Neural cell (in vitro differentiated cells): ENCODE data around the gene SEC31A. TPM values are rescaled to one million over a fixed set of nuclear protein-coding genes. Genes with fewer than 3 reads are reported as not detected.

Source experiments
- H2AFZ ChIP-seq: fragments of 200-600, 300-800 bp; sonication (generic), shearing (Covaris generic); 2 replicates; pipeline ENCODE4 v1.6.0; 2014; ENCODE audit warnings: low read depth, mild to moderate bottlenecking, antibody characterized with exemption, low read length, moderate library complexity
- H3F3A ChIP-seq: fragments of 200-600 bp; shearing (Covaris generic); 2 replicates; pipeline ENCODE4 v1.6.1; 2016; ENCODE audit warnings: mild to moderate bottlenecking, moderate library complexity, mixed read lengths, antibody characterized with exemption, low read length; ENCODE audit not compliant: insufficient read depth, poor library complexity, severe bottlenecking
- H3K27ac ChIP-seq: fragments of 200-600, 300-800 bp; sonication (generic), shearing (Covaris generic); 2 replicates; pipeline ENCODE4 v1.5.1; 2014; ENCODE audit warnings: mild to moderate bottlenecking, low read length, moderate library complexity
- H3K27me3 ChIP-seq: fragments of 300-800, 200-600 bp; sonication (generic), shearing (Covaris generic); 2 replicates; pipeline ENCODE4 v1.6.0; 2014; ENCODE audit warnings: mild to moderate bottlenecking, low read depth, low read length, moderate library complexity; ENCODE audit not compliant: insufficient read depth
- H3K36me3 ChIP-seq: fragments of 300-800, 200-600 bp; sonication (generic), shearing (Covaris generic); 2 replicates; pipeline ENCODE4 v1.5.1; 2014; ENCODE audit warnings: mild to moderate bottlenecking, antibody characterized with exemption, low read length, moderate library complexity; ENCODE audit not compliant: insufficient read depth
- H3K4me2 ChIP-seq: fragments of 300-800, 200-600 bp; sonication (generic), shearing (Covaris generic); 2 replicates; pipeline ENCODE4 v1.6.0; 2014; ENCODE audit warnings: mild to moderate bottlenecking, low read length
- H3K4me3 ChIP-seq: fragments of 300-800, 200-600 bp; sonication (generic), shearing (Covaris generic); 2 replicates; pipeline ENCODE4 v1.5.1; 2014; ENCODE audit warnings: mild to moderate bottlenecking, low read length, moderate library complexity
- H3K79me2 ChIP-seq: fragments of 200-600 bp; shearing (Covaris generic); replicated peaks from 2 replicates; pipeline ENCODE4 v1.6.0; 2014; ENCODE audit warnings: mild to moderate bottlenecking, low read length, moderate library complexity; ENCODE audit not compliant: insufficient read depth
- H3K9ac ChIP-seq: fragments of 300-800, 200-600 bp; sonication (generic), shearing (Covaris generic); 2 replicates; pipeline ENCODE4 v1.6.1; 2016; ENCODE audit warnings: mild to moderate bottlenecking, low read length, mixed read lengths
- H3K9me2 ChIP-seq: fragments of 200-600 bp; shearing (Covaris generic); 2 replicates; pipeline ENCODE4 v1.6.1; 2016; ENCODE audit warnings: mild to moderate bottlenecking, low read length, mixed read lengths; ENCODE audit not compliant: insufficient read depth
- H3K9me3 ChIP-seq: fragments of 200-600, 300-800 bp; sonication (generic), shearing (Covaris generic); 2 replicates; pipeline ENCODE4 v1.6.1; 2016; ENCODE audit warnings: mild to moderate bottlenecking, mixed run types, low read length, moderate library complexity, mixed read lengths
- H4K20me1 ChIP-seq: fragments of 200-600 bp; shearing (Covaris generic); 2 replicates; pipeline ENCODE4 v1.6.1; 2016; ENCODE audit warnings: mild to moderate bottlenecking, mixed run types; ENCODE audit not compliant: insufficient read depth
- EP300 ChIP-seq: fragments of 450-650 bp; conservative IDR thresholded peaks from 2 replicates; pipeline ENCODE4 v1.6.1; 2014; ENCODE audit warnings: antibody characterized with exemption, mild to moderate bottlenecking, moderate library complexity; ENCODE audit not compliant: poor library complexity, severe bottlenecking
- EZH2 ChIP-seq: fragments of 200-600, 300-800 bp; shearing (Covaris generic), sonication (generic); IDR thresholded peaks from 2 replicates; pipeline ENCODE4 v1.6.1; 2014; ENCODE audit warnings: antibody characterized with exemption, low read length, borderline replicate concordance, mild to moderate bottlenecking; ENCODE audit not compliant: insufficient read depth, poor library complexity, severe bottlenecking
- MXI1 ChIP-seq: fragments of 450-650 bp; conservative IDR thresholded peaks from 2 replicates; pipeline ENCODE4 v1.6.1; 2014; ENCODE audit warnings: antibody characterized with exemption, mild to moderate bottlenecking; ENCODE audit not compliant: poor library complexity, severe bottlenecking
- POLR2AphosphoS5 ChIP-seq: IDR thresholded peaks from 2 replicates; pipeline ENCODE4 v1.6.1; 2012
- RAD21 ChIP-seq: fragments of 450-650 bp; conservative IDR thresholded peaks from 2 replicates; pipeline ENCODE4 v1.6.1; 2014; ENCODE audit warnings: antibody characterized with exemption, mild to moderate bottlenecking, moderate library complexity
- SMC3 ChIP-seq: fragments of 450-650 bp; conservative IDR thresholded peaks from 2 replicates; pipeline ENCODE4 v1.6.1; 2014; ENCODE audit warnings: antibody characterized with exemption, mild to moderate bottlenecking, moderate library complexity; ENCODE audit not compliant: poor library complexity
- TAF1 ChIP-seq: IDR thresholded peaks from 2 replicates; pipeline ENCODE4 v1.6.1; 2012; ENCODE audit warnings: low read depth
- polyA plus RNA-seq: library from polyadenylated mRNA; depleted of rRNA; stranded (reverse); fragments of >200 nt; gene quantifications from 2 replicates; pipeline ENCODE4 v1.2.3, GENCODE V29; 2014
- TF ChIP-seq, protein P1 (sequence below): fragments of 450-650 bp; IDR thresholded peaks from 2 replicates; pipeline ENCODE4 v1.5.1; 2014; ENCODE audit warnings: antibody characterized with exemption, mild to moderate bottlenecking, moderate library complexity; ENCODE audit not compliant: poor library complexity, severe bottlenecking
- TF ChIP-seq, protein P2 (sequence below): IDR thresholded peaks from 2 replicates; pipeline ENCODE4 v1.6.1; 2012; ENCODE audit warnings: borderline replicate concordance

Gene SEC31A
- polyA plus RNA-seq, 1 donor from 2014 or later: 139 TPM

DNA sequence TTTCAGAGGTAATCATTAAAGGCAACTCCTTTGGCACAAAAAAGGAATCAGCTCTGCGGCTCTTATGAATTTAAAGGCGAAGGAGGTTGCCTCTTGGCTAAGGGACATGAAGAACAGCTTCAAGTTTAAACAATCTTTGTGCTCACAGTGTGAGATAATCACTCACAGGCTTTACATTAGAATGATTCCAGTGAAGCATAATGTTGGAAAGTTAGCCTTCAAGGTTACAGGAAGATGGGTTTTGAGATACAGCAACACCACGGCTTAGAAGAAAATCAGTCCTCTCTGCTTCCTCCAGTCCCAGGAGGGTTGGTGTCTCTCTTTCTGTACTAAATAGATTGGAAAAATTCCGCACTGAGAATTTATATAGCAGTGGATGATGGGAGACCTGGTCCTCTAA, 80.8 kb downstream of the SEC31A start:
- Histone ChIP-seq H3K27me3 (no peaks in the 10 kb centered on the region), H4K20me1 (no peaks in the 10 kb centered on the region), H2AFZ (no peak overlapping the region), H3K9ac (no peak overlapping the region), H3K9me3 (no peaks in the 10 kb centered on the region), H3K4me2 (no peak overlapping the region), H3F3A (no peaks in the 10 kb centered on the region), H3K9me2 (no peaks in the 10 kb centered on the region), H3K4me3 (no peak overlapping the region), H3K79me2 (no peaks in the 10 kb centered on the region), H3K27ac (no peak overlapping the region), H3K36me3 (no peaks in the 10 kb centered on the region)
- TF ChIP-seq, protein P1, sequence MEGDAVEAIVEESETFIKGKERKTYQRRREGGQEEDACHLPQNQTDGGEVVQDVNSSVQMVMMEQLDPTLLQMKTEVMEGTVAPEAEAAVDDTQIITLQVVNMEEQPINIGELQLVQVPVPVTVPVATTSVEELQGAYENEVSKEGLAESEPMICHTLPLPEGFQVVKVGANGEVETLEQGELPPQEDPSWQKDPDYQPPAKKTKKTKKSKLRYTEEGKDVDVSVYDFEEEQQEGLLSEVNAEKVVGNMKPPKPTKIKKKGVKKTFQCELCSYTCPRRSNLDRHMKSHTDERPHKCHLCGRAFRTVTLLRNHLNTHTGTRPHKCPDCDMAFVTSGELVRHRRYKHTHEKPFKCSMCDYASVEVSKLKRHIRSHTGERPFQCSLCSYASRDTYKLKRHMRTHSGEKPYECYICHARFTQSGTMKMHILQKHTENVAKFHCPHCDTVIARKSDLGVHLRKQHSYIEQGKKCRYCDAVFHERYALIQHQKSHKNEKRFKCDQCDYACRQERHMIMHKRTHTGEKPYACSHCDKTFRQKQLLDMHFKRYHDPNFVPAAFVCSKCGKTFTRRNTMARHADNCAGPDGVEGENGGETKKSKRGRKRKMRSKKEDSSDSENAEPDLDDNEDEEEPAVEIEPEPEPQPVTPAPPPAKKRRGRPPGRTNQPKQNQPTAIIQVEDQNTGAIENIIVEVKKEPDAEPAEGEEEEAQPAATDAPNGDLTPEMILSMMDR: no peak
- TF ChIP-seq RAD21 (no peak), POLR2AphosphoS5 (no peak), MXI1 (no peak), SMC3 (no peak), TAF1 (no peak)

DNA sequence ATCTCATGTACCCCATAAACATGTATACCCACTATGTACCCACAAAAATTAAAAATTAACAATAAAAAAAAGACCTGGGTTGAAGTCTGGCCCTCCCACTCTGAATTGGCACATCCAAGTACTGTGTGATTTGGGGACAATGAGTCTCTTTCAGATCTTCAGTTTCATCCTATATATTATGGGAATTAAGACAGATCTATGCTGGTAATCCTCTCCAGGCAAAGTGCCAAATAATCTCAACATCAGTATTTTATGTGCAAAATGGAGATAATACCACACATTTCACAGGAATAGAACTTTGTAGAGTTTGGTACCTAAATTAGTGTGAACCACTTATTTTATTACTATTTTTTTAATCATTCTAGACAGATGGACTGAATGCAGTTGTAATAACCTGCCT, 81.3 kb downstream of the SEC31A start:
- TF ChIP-seq EZH2: no peak
- no peak for TF ChIP-seq MXI1
- TF ChIP-seq EP300: no peak
- TF ChIP-seq, protein P2, sequence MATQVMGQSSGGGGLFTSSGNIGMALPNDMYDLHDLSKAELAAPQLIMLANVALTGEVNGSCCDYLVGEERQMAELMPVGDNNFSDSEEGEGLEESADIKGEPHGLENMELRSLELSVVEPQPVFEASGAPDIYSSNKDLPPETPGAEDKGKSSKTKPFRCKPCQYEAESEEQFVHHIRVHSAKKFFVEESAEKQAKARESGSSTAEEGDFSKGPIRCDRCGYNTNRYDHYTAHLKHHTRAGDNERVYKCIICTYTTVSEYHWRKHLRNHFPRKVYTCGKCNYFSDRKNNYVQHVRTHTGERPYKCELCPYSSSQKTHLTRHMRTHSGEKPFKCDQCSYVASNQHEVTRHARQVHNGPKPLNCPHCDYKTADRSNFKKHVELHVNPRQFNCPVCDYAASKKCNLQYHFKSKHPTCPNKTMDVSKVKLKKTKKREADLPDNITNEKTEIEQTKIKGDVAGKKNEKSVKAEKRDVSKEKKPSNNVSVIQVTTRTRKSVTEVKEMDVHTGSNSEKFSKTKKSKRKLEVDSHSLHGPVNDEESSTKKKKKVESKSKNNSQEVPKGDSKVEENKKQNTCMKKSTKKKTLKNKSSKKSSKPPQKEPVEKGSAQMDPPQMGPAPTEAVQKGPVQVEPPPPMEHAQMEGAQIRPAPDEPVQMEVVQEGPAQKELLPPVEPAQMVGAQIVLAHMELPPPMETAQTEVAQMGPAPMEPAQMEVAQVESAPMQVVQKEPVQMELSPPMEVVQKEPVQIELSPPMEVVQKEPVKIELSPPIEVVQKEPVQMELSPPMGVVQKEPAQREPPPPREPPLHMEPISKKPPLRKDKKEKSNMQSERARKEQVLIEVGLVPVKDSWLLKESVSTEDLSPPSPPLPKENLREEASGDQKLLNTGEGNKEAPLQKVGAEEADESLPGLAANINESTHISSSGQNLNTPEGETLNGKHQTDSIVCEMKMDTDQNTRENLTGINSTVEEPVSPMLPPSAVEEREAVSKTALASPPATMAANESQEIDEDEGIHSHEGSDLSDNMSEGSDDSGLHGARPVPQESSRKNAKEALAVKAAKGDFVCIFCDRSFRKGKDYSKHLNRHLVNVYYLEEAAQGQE: no peak

DNA sequence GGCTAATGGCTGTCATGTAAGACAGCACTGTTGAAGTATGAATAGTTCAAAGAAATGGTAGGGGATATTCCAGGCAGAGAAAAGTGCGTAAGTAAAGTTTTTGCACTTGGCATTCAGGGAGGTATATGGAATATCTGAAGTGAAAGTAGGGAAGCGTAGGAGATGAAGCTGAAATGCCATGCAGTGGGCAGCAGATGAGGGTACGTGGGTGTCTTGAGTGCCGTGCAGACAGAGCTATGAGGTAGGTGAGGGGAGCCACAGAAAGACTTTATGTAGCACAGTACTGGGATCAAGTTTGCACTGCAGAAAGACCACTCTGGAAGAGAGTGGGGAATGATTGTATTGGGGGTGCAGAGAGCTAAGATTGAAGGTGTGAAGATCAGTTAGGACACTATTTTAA, 87.2 kb downstream of the SEC31A start:
- no peak overlapping the region for H3K4me3 ChIP-seq
- no peaks in the 10 kb centered on the region for H3F3A ChIP-seq
- H3K9me2 ChIP-seq: no peaks in the 10 kb centered on the region
- H3K9ac ChIP-seq: no peak overlapping the region
- no peaks in the 10 kb centered on the region for H3K9me3 ChIP-seq
- no peaks in the 10 kb centered on the region for H3K36me3 ChIP-seq
- no peak overlapping the region for H2AFZ ChIP-seq
- H3K27ac ChIP-seq: no peak overlapping the region
- no peaks in the 10 kb centered on the region for H3K27me3 ChIP-seq
- peaks cover 6% of the 10 kb centered on the region for H3K79me2 ChIP-seq
- TF ChIP-seq POLR2AphosphoS5 (no peak), MXI1 (no peak)
- no peaks in the 10 kb centered on the region for H4K20me1 ChIP-seq
- no peak overlapping the region for H3K4me2 ChIP-seq

More for the DNA sequence above, 81.3 kb downstream of the SEC31A start:
- no peaks in the 10 kb centered on the region for H4K20me1 ChIP-seq
- no peaks in the 10 kb centered on the region for H3K9me2 ChIP-seq
- H3K36me3 ChIP-seq: no peaks in the 10 kb centered on the region
- H3K27me3 ChIP-seq: no peaks in the 10 kb centered on the region
- H3K4me2 ChIP-seq: no peak overlapping the region
- no peaks in the 10 kb centered on the region for H3F3A ChIP-seq
- H3K79me2 ChIP-seq: no peaks in the 10 kb centered on the region
- H3K9me3 ChIP-seq: no peaks in the 10 kb centered on the region
- H3K27ac ChIP-seq: no peak overlapping the region
- H2AFZ ChIP-seq: no peak overlapping the region
- H3K9ac ChIP-seq: no peak overlapping the region
- H3K4me3 ChIP-seq: no peak overlapping the region
